Nephron (organoid): Measurements from ENCODE around the gene RPL29.

Experiments used
- H3K27ac Mint-ChIP-seq, 3 experiments: 2 replicates each; pipeline ENCODE4 v1.8.0; 2020; ENCODE audit warnings: mixed read lengths in 3 of 3, mild to moderate bottlenecking in 2 of 3, moderate library complexity in 1 of 3
- H3K27me3 Mint-ChIP-seq: 2 replicates; pipeline ENCODE4 v1.8.0; 2021; ENCODE audit warnings: low read depth, mild to moderate bottlenecking, moderate library complexity, mixed read lengths
- H3K36me3 Mint-ChIP-seq: 2 replicates; pipeline ENCODE4 v1.8.0; 2020; ENCODE audit warnings: low read depth, mixed read lengths
- H3K4me1 Mint-ChIP-seq: 2 replicates; pipeline ENCODE4 v1.8.0; 2020; ENCODE audit warnings: mixed read lengths
- H3K4me3 Mint-ChIP-seq, 3 experiments: 2 replicates each; pipeline ENCODE4 v1.8.0; 2020; ENCODE audit warnings: mild to moderate bottlenecking in 3 of 3, mixed read lengths in 3 of 3, moderate library complexity in 2 of 3
- H3K9me3 Mint-ChIP-seq: 2 replicates; pipeline ENCODE4 v1.8.0; 2020; ENCODE audit warnings: mixed read lengths
- CTCF ChIP-seq, 3 experiments: fragments of 200-600 bp; sonication (generic); IDR thresholded peaks; one replicate each; pipeline ENCODE4 v1.5.0; 2021; ENCODE audit warnings: antibody characterized with exemption in 3 of 3; ENCODE audit not compliant: unreplicated experiment in 3 of 3

RPL29 gene

GRCh38 chr3:51985063-51985462 is 10.6 kb downstream of the RPL29 start:
- Mint-ChIP-seq H3K27me3 (no peaks in the 10 kb centered on the region), H3K36me3 (no peaks in the 10 kb centered on the region), H3K27ac (peak overlapping the region; percentile 95 to 99 (median 97)), H3K4me3 (peak overlapping the region; percentile 77 to 87 (median 78)), H3K9me3 (no peaks in the 10 kb centered on the region), H3K4me1 (peaks cover 18% of the 10 kb centered on the region)
- TF ChIP-seq CTCF (IDR thresholded peaks at IDR 0.05; ENCODE audit: unreplicated experiment in 3 of 3) = no peak

- peak overlapping the region; percentile 95 to 99 (median 97) for H3K27ac Mint-ChIP-seq
- no peak for TF ChIP-seq CTCF (IDR thresholded peaks at IDR 0.05; ENCODE audit: unreplicated experiment in 3 of 3)
- no peaks in the 10 kb centered on the region for H3K36me3 Mint-ChIP-seq
- H3K9me3 Mint-ChIP-seq = no peaks in the 10 kb centered on the region
- H3K4me1 Mint-ChIP-seq = peaks cover 18% of the 10 kb centered on the region
- H3K4me3 Mint-ChIP-seq = peak overlapping the region; percentile 87 to 92 (median 92)
- no peaks in the 10 kb centered on the region for H3K27me3 Mint-ChIP-seq
Observed at GRCh38 chr3:51984269-51984647, 11.4 kb downstream of the RPL29 start.

DNA sequence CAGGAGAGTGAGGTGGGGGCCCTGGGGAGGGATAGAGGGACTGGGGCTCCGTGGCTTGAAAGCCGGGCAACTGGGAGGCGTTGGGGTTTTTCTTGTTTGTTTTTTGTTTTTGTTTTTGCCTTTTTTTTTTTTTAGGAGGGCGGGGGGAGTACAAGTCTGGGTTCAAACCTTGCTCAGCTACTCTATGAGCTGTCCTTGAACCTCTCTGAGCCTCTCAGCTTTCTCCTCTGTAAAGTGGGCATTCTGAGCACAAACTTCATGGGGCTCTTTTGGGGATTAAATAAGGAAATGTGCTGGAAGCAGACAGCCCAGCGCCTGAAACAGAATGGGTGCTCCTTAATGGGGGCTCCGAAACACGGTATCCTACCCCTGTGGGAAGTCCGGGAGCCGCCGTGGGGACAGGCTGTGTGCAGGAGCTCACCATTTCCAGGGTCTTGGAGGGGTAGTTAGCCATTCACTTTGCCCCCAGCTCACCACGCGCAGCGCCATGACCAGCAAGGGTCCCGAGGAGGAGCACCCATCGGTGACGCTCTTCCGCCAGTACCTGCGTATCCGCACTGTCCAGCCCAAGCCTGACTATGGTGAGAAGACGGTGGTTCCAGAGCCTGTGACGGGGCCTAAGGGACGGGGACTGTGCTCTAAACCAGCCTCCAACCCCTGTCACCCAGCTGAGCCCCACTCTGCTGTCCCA is 12.0 kb downstream of the RPL29 start:
- peak overlapping the region; percentile 87 to 92 (median 92) for H3K4me3 Mint-ChIP-seq

DNA sequence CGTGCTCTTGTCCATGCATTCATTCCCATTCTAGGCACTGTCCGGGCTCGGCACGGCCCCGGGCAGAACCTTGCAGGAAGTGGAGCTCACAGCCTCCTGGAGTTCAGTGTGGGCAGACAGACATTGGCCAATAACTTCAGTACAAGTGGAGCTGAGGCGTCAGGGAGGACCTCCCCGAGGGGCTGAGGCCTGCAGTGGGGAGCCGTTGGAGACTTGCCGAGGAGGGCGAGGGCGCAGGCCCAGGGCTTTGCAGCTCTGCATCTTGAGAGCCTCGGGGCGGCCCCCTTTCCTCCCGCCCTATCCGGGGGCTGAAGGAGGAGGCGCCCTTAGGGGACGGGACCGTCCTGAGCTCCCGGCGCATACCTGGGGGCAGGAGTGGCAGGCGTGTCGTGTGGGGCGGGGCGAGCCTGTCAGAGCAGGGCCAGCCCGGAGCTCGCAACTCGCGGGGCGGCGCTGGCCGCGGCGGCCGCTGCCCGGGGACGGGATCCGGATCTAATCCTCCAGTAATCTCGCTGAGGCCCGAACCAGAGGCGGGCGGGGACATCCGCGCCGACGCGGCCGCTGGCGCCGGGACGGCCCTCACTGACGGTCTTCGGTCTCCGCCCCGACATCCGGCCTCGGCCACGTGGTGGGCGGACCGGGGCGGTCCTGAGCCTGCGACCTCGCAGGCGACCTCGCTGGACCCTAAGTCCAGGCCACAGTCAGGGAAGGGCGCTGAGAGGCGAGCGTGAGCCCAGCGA is 12.7 kb downstream of the RPL29 start, which contains the start of gene ACY1:
Gene ACY1, plus strand, starts transcription at position 698 of the 740 bp plus-strand sequence. CDS start 530 bp downstream, outside the sequence.
- H3K36me3 Mint-ChIP-seq = no peaks in the 10 kb centered on the region
- H3K27ac Mint-ChIP-seq = peak within 1 kb of the TSS; percentile 95 to 99 (median 97)
- H3K9me3 Mint-ChIP-seq = no peaks in the 10 kb centered on the region
- H3K4me3 Mint-ChIP-seq = peak within 1 kb of the TSS; percentile 87 to 92 (median 92)
- no peak for TF ChIP-seq CTCF (IDR thresholded peaks at IDR 0.05; ENCODE audit: unreplicated experiment in 3 of 3)
- no peaks in the 10 kb centered on the region for H3K27me3 Mint-ChIP-seq
- peaks cover 18% of the 10 kb centered on the region for H3K4me1 Mint-ChIP-seq

More for the DNA sequence above, 12.0 kb downstream of the RPL29 start:
- H3K27me3 Mint-ChIP-seq = no peaks in the 10 kb centered on the region
- H3K4me1 Mint-ChIP-seq = peaks cover 18% of the 10 kb centered on the region
- no peak for TF ChIP-seq CTCF (IDR thresholded peaks at IDR 0.05; ENCODE audit: unreplicated experiment in 3 of 3)
- H3K27ac Mint-ChIP-seq = peak overlapping the region; percentile 95 to 99 (median 97)
- H3K9me3 Mint-ChIP-seq = no peaks in the 10 kb centered on the region
- no peaks in the 10 kb centered on the region for H3K36me3 Mint-ChIP-seq

DNA sequence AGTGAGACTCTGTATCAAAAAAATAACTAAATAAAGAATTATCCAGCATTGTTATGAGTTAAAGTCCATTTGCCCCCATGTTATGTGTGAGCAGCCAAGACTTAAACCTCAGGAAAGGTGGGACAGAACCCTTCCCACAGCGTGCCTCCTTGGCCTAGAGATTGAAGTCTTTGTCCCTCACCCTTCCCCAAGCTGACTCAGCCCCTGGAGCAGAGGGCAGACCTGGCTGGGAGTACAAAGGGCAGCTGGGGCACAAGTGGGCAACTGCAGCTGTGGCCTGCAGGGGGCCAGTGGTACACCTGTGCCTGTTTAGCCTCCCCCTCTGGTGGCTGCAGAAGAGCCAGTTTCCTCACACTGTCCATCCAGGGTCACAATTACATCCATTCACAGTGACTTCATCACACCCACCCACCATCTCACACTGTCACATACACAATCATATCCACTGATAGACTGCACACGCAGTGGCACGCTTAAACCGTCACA is 13.3 kb downstream of the RPL29 start:
- peak overlapping the region; percentile 95 to 99 (median 97) for H3K27ac Mint-ChIP-seq
- TF ChIP-seq CTCF (IDR thresholded peaks at IDR 0.05; ENCODE audit: unreplicated experiment in 3 of 3) = peak; percentile 37 to 49 (median 41)
- H3K4me3 Mint-ChIP-seq = peak overlapping the region; percentile 87 to 92 (median 92)
- no peaks in the 10 kb centered on the region for H3K27me3 Mint-ChIP-seq
- H3K4me1 Mint-ChIP-seq = peaks cover 18% of the 10 kb centered on the region
- no peaks in the 10 kb centered on the region for H3K9me3 Mint-ChIP-seq
- H3K36me3 Mint-ChIP-seq = no peaks in the 10 kb centered on the region
